Endothelial cell of umbilical vein (primary cell): Measurements from ENCODE around the gene MAPKAPK2.

Experiments used
- EZH2 ChIP-seq: IDR thresholded peaks from 2 replicates; pipeline ENCODE4 v1.6.1; 2012; ENCODE audit warnings: borderline replicate concordance, low read depth, mild to moderate bottlenecking, moderate library complexity, low read length, inconsistent platforms; ENCODE audit not compliant: severe bottlenecking
- TF ChIP-seq, protein P1 (sequence below), 2 donors: IDR thresholded peaks; 1 replicate in 1 of 2; 2 replicates in 1 of 2; pipeline ENCODE4 v1.5.1; 2011; ENCODE audit warnings: low read length in 2 of 2, mild to moderate bottlenecking in 2 of 2, moderate library complexity in 2 of 2, control low read depth in 1 of 2, inconsistent platforms in 1 of 2, low read depth in 1 of 2; ENCODE audit not compliant: insufficient read depth in 1 of 2; ENCODE audit errors: extremely low read depth in 1 of 2

DNA sequence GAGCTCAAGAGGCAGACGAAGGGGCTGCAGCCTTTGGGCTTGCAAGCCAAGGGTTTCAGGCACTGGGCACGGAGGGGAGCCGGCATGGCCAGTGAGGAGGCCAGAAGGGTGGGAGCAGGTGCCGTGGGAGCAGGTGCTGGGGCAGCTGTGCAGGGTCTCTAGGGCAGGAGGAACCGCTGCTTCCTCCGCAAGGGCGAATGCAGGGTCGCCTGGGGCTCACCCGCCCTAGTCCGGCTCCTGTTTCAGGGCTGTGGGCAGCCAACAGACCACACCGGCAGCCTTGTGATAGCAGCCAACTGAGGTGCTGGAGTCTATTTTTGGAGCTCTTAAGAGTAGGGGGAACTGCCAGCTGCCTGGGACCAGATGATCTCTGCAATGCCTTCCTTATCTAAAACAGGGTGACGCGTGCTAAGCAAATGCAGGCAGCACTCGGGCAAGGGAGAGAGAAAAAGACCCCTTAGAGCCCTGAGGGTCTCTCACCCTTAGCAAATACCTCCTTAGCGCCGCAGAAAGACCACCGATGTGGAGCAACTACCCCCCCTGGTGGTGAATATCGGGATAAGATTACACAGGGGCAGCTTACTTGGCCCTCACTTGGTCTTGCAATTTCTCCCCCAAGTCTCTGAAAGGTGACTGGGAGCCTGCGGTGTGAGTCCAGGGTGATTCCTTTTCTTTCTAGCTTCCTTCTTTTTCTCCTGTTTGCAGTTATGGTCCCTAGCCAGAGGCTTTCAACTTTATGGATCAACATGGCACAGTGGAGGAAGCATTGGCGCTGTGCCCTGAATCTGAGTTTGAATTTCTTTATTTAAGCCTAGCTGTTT is 20.7 kb upstream of the MAPKAPK2 start:
- TF ChIP-seq EZH2, result no peak
- TF ChIP-seq, protein P1, sequence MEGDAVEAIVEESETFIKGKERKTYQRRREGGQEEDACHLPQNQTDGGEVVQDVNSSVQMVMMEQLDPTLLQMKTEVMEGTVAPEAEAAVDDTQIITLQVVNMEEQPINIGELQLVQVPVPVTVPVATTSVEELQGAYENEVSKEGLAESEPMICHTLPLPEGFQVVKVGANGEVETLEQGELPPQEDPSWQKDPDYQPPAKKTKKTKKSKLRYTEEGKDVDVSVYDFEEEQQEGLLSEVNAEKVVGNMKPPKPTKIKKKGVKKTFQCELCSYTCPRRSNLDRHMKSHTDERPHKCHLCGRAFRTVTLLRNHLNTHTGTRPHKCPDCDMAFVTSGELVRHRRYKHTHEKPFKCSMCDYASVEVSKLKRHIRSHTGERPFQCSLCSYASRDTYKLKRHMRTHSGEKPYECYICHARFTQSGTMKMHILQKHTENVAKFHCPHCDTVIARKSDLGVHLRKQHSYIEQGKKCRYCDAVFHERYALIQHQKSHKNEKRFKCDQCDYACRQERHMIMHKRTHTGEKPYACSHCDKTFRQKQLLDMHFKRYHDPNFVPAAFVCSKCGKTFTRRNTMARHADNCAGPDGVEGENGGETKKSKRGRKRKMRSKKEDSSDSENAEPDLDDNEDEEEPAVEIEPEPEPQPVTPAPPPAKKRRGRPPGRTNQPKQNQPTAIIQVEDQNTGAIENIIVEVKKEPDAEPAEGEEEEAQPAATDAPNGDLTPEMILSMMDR (IDR thresholded peaks at IDR 0.05; ENCODE audit: extremely low read depth in 1 of 2, insufficient read depth in 1 of 2, low read depth in 1 of 2, low read length in 2 of 2), result peak; percentile 65 to 78
